ENCODE measurements around the gene ADAMTS14.

ADAMTS14 gene

GRCh38 chr10:70675496-70676161 is 3.3 kb downstream of the ADAMTS14 start:
- DNase-seq = no peak

GRCh38 chr10:70676511-70676910 is 4.2 kb downstream of the ADAMTS14 start:
- DNase-seq = no peak

- DNase-seq = no peak
These were observed 4.7 kb downstream of the ADAMTS14 start for GRCh38 chr10:70677016-70677415.

GRCh38 chr10:70677620-70678249 is 5.4 kb downstream of the ADAMTS14 start:
- DNase-seq = no peak

DNA sequence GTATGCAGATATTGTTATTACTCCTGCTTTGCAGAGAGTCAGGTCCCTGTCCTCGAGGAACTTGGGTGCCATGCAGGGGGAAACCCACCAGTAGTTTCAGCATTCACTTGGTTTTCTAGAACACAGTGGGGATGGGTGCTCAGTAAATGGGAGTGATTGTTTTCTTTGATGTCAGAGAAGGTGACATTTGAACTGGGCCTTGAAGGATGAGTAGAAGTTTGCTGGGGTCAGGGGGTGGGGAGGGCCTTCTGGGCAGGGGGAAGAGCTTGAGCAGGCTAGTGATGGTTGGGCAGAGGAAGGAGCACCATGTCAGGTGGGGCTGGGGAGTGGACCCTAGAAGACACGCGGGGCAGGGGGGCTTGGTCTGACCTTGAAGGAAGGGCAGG is 5.9 kb downstream of the ADAMTS14 start:
- no peak for DNase-seq

DNA sequence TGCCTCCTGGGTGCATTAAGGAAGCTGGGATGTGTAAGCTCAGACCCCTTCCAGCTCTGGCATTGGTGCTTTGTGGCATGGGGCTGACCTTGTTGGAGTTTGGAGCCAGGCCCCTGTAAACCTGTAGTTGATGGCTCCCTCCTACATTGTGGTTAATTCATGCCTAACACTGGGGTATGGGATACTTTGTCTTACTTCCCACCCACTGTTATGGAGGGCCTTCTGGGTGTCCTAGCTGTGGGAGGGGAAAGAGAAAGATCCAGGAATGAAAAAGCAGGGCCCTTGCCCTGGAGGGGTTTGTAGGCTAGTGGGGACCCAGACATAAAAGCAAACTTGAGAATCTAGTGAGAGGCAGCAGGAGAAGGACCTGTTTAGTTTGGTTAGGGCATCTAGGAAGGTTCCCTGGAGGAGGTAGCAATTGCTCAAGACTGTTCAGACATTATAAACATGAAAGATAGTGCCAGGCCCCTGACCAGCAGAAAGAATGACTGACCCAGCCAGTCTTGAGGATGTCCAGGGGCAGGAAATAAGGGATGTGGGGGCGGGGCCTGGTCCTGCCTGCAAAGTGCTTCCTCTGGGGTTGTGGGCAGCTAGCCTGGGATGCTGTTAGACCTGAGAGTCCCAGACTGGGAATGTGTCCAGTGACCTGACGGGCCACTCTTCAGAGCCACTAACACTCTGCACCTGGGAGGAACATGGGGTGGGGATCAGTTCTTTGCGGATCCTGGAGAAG is 6.6 kb downstream of the ADAMTS14 start:
- no peak for DNase-seq

- no peak for DNase-seq
These were observed 7.2 kb downstream of the ADAMTS14 start for GRCh38 chr10:70679498-70679897.

GRCh38 chr10:70680899-70681730 is 8.8 kb downstream of the ADAMTS14 start:
- no peak for DNase-seq

GRCh38 chr10:70681731-70682005 is 9.4 kb downstream of the ADAMTS14 start:
- DNase-seq = no peak

GRCh38 chr10:70682920-70683600 is 10.8 kb downstream of the ADAMTS14 start:
- peak in 1 of 2 experiments; percentile 11 for DNase-seq

DNA sequence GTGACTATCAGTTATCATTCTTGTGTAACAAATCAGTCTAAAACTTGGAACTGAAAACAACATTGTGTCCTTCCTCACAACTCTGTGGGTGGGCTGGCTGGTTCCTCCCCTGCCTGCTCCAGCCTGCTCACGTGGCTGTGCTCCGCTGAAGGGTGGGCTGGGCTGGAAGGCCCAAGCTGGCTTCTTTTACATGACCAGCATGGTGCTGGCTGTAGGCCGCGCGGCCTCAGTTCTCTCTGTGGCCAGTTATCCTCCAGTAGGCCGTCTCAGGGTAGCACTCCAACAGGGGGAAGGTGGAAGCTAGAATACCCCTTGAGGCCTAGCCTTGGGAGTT is 11.3 kb downstream of the ADAMTS14 start:
- DNase-seq = no peak

- DNase-seq = no peak
These were observed 11.6 kb downstream of the ADAMTS14 start for GRCh38 chr10:70683940-70684339.

- DNase-seq = no peak
These were observed 12.1 kb downstream of the ADAMTS14 start for GRCh38 chr10:70684374-70684773.

DNA sequence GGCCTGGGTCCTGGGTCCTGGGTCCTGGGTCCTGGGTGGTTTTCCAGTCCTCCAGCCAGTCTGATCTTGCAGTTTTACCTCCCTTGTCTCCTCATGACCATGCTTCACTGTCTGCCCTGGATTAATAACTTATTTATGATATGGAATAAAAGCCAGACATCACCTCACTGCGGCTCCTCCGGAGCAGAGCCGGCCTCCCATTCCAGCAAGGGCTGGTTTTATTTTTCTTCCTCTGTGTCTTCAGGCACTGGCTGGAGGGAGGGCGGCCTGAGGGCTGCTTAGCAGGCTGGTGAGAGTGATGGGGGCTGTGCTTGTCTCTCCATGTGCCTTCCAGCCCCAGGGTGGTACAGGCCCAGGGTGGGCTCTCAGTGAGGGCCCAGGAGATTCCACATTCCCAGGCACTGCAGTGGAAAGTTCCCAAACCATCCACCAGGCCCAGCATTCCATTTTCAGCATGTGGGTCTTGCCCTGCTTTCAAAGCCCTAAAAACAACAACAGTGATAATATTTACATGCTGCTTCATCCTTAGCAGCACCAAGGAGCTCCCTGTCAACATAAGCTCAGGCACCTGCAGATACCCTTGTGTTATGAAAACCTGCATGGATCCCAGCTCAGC is 12.6 kb downstream of the ADAMTS14 start:
- DNase-seq = no peak

DNA sequence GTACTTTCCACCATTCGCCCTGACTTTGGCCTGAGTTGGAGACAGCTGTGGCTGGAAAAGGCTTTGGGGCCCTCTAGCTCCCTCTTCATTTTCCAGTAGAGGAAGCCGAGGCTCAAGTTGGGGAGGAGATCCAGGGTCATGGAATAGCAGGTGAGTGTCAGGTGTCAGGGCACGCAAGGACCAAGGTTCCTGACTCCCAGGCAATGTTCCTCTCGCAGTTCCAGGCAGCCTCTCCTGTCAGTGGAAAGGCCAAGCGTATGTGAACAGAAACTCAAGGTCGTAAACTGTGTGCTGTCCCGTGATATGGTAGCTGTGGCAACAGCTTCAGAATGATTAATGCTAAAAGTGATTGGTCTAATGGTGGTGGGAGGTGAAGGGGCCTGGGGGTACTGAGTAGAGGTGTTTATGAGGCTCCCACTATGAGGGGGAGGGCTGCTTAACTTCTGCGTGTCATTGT is 13.2 kb downstream of the ADAMTS14 start:
- DNase-seq = no peak

GRCh38 chr10:70688828-70689227 is 16.5 kb downstream of the ADAMTS14 start:
- no peak for DNase-seq

- DNase-seq = no peak
These were observed 17.4 kb downstream of the ADAMTS14 start for GRCh38 chr10:70689661-70690060.

DNA sequence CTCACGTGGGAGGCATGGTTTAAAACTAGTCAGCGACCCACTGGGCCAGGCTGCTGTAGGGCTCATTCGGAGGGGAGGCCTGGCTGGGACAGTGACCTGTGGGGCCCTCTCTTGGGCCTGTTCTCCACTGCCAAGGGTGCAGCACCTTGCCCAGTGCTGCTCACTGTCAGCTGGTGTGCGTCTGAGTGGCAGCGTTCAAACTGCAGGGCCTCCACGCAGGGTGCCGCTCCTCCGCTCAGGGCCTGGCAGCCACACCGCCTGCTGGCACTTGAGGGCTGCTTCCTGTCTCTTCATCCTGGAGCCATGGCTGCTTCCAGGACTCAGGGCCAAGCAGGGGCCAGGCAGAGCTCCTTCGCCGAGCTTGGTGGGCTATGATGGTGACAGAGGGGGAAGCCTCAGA is 18.3 kb downstream of the ADAMTS14 start:
- no peak for DNase-seq

DNA sequence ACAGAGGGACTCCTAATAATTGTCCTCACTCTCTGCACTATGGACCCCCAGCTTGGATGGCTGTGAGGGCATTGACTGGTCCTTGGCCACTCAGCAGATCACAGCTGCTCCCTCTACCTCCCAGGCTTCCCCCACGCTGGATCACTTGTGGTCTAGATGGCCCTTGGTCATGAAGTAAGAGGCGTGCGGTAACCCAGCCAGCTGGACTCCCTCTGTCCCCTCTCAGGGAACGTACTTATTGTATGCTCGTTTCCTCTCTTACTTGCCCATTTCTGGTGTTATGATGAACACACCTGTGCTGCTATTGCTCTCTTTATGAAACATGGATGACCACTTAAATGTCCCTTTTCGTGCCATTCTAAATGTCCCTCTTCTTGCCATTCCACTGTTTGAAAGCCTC is 19.3 kb downstream of the ADAMTS14 start:
- no peak for DNase-seq

DNA sequence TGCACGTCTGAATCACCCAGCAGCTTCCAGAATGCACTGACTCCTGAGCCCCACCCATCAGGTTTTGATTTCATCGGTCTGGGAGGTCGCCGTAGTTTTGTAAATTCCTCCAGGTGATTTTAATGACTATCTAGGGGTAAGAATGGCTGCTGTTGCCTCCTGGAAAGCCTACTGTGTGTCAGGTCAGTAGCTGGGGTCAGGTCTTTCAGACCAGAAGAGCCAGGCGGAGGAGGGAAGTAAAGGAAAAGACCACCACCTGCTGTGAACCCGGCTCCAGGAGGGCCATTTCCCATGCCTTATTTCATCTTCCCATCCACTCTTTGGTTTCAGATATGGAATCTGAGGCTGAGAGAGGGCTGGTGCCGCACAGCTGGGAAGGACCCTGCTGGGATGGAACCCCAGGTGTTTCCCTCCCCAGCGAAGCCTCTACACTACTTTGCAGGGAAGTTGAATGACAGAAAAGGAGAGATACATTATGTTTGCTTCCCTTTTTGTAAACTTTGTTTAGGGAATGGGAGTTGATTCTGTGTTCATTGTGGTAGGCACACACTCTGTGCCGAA is 19.8 kb downstream of the ADAMTS14 start:
- no peak for DNase-seq

- no peak for DNase-seq
These were observed 21.5 kb downstream of the ADAMTS14 start for GRCh38 chr10:70693619-70694335.
